HG03064 (cell line): Measurements from ENCODE around the gene NPTN.

Experiments
- ATAC-seq: cut with Tn5 transposase; IDR thresholded peaks from one replicate; pipeline ENCODE4 v1.9.1; 2021; ENCODE audit warnings: low read depth; ENCODE audit not compliant: unreplicated experiment

The NPTN gene

GRCh38 chr15:73524919-73525318, 108.3 kb downstream of the NPTN start:
- no peak for ATAC-seq

- no peak for ATAC-seq
These were observed 111.2 kb downstream of the NPTN start for GRCh38 chr15:73522011-73522410.

- no peak for ATAC-seq
These were observed 114.1 kb downstream of the NPTN start for GRCh38 chr15:73518876-73519733.

- ATAC-seq = no peak
These were observed 114.9 kb downstream of the NPTN start for GRCh38 chr15:73518180-73518862.

DNA sequence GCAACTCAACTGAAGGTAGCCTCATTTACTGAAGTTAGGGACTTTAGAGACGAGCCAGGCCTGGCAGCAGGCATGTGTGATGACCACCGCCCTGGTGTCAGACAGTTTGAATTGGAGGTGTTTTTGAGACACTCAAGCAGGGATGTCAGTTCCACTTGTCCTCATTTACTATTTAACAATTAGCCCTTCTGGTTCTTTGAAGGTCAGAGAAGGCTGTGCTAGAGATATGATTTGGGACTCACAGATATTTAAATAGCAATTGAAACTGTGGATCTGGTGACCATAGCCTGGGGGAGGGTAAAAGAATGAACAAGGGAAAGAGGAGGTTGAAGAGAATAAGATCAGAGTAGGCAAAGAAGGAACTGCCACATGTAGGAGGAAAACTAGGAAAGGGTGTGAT, 115.6 kb downstream of the NPTN start:
- ATAC-seq = no peak

- ATAC-seq = no peak
These were observed 117.7 kb downstream of the NPTN start for GRCh38 chr15:73515527-73515926.
